Ectodermal cell (in vitro differentiated cells): Measurements from ENCODE around the gene AOAH.
"Not testable (repeated sequence)": the region's sequence is repeated elsewhere in the genome, so short reads cannot be mapped to it uniquely, and the experiment has no call there.

Source experiments
- H3K27ac ChIP-seq: 2 replicates; pipeline ENCODE4 v1.7.0; 2013; ENCODE audit warnings: mild to moderate bottlenecking, low read depth, low read length; ENCODE audit not compliant: insufficient read depth, poor library complexity, severe bottlenecking
- H3K27me3 ChIP-seq: 2 replicates; pipeline ENCODE4 v1.7.0; 2013; ENCODE audit warnings: mild to moderate bottlenecking, low read length; ENCODE audit not compliant: insufficient read depth, control insufficient read depth, poor library complexity, severe bottlenecking
- H3K36me3 ChIP-seq: one replicate; pipeline ENCODE4 v1.7.0; 2013; ENCODE audit warnings: low read length; ENCODE audit not compliant: control insufficient read depth, insufficient read depth
- H3K4me1 ChIP-seq: one replicate; pipeline ENCODE4 v1.7.0; 2013; ENCODE audit warnings: low read length; ENCODE audit not compliant: control insufficient read depth, insufficient read depth
- H3K4me3 ChIP-seq: 2 replicates; pipeline ENCODE4 v1.7.0; 2013; ENCODE audit warnings: low read depth, low read length, control low read depth; ENCODE audit not compliant: insufficient read depth
- H3K9me3 ChIP-seq: 2 replicates; pipeline ENCODE4 v1.7.0; 2013; ENCODE audit warnings: mild to moderate bottlenecking, low read length, moderate library complexity; ENCODE audit not compliant: control insufficient read depth
- WGBS, 2 experiments: methylation state at CpG; one replicate each; pipeline ENCODE4 v1.1.7; 2013; ENCODE audit warnings: missing lambda C conversion rate in 2 of 2; 5-methylcytosine and 5-hydroxymethylcytosine counted together

AOAH gene

GRCh38 chr7:36504216-36504615, 220.1 kb downstream of the AOAH start:
- not testable (repeated sequence) for H3K36me3 ChIP-seq, H3K27me3 ChIP-seq, H3K4me3 ChIP-seq, H3K9me3 ChIP-seq, H3K4me1 ChIP-seq, H3K27ac ChIP-seq
- WGBS, 2 experiments = 96 to 97% methylated on average over 17 of the region's 17 CpGs

GRCh38 chr7:36497775-36498174, 226.5 kb downstream of the AOAH start:
- WGBS, 2 experiments = 74 to 88% methylated on average over 4 of the region's 4 CpGs
- no peaks in the 10 kb centered on the region for H3K27me3 ChIP-seq
- no peaks in the 10 kb centered on the region for H3K9me3 ChIP-seq

GRCh38 chr7:36497176-36497575, 227.1 kb downstream of the AOAH start:
- H3K27ac ChIP-seq, H3K36me3 ChIP-seq, H3K9me3 ChIP-seq, H3K4me3 ChIP-seq, H3K27me3 ChIP-seq, H3K4me1 ChIP-seq: not testable (repeated sequence)
- WGBS, 2 experiments = 80 to 88% methylated on average over 6 of the region's 6 CpGs

More at GRCh38 chr7:36497775-36498174, 226.5 kb downstream of the AOAH start:
- Histone ChIP-seq H3K36me3 (no peaks in the 10 kb centered on the region), H3K4me3 (no peak overlapping the region), H3K27ac (no peak overlapping the region), H3K4me1 (no peaks in the 10 kb centered on the region)

DNA sequence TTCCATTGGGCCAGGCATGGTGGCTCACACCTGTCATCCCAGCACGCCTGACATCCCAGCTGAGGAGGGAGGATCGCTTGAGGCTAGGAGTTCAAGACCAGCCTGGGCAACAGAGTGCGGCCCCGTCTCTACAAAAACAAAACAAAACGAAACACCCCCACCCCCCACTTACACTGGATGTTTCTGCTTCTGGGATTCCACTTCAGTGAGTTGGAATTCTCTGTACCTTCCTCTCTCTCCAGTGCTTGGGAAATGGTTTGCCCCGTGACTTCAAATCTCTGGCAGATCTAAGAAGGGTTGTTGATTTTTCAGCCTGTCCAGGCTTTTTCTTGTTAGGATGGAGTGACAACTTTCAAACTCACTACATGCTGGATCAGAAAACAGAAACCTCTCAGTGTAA, 227.7 kb downstream of the AOAH start:
- Histone ChIP-seq H3K36me3 (no peaks in the 10 kb centered on the region), H3K27me3 (no peaks in the 10 kb centered on the region), H3K27ac (no peak overlapping the region), H3K9me3 (no peaks in the 10 kb centered on the region), H3K4me1 (no peaks in the 10 kb centered on the region), H3K4me3 (no peak overlapping the region)
- WGBS, 2 experiments = 92 to 93% methylated on average over 6 of the region's 6 CpGs

DNA sequence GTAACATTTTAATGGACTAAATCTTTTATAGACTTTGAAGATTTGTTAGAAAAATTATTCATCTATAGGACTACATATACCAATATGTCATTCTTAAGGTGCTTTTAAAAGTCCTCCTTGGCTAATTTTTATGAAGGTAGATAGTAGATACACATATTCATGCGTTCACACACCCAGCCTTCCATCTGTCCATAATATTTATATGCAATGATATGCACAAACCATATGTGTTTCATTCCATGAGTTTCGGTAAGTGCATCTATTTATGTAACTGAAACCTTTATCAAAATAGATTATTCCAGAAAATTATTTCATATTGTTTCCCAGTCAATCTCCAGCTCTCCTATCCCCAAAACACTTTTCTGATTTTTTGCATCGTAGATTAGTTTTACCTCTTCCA, 233.0 kb downstream of the AOAH start:
- Histone ChIP-seq H3K36me3 (no peaks in the 10 kb centered on the region), H3K9me3 (no peaks in the 10 kb centered on the region), H3K4me3 (no peak overlapping the region), H3K27ac (no peak overlapping the region), H3K27me3 (no peaks in the 10 kb centered on the region), H3K4me1 (no peaks in the 10 kb centered on the region)
- 93 to 100% methylated on average over 1 to 2 of the region's 3 CpGs for WGBS, 2 experiments

GRCh38 chr7:36490419-36490830, 233.9 kb downstream of the AOAH start:
- Histone ChIP-seq H3K27ac (no peak overlapping the region), H3K4me3 (no peak overlapping the region), H3K36me3 (no peaks in the 10 kb centered on the region), H3K4me1 (no peaks in the 10 kb centered on the region), H3K27me3 (no peaks in the 10 kb centered on the region), H3K9me3 (no peaks in the 10 kb centered on the region)
- 88 to 95% methylated on average over 3 of the region's 3 CpGs for WGBS, 2 experiments

DNA sequence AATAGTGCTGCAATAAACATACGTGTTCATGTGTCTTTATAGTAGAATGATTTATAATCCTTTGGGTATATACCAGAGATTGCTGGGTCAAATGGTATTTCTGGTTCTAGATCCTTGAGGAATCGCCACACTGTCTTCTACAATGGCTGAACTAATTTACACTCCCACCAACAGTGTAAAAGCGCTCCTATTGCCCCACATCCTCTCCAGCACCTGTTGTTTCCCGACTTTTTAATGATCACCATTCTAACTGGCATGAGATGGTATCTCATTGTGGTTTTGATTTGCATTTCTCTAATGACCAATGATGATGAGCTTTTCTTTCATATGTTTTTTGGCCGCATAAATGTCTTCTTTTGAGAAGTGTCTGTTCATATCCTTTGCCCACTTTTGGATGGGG, 235.6 kb downstream of the AOAH start:
- WGBS, 2 experiments = 91 to 95% methylated on average over 5 of the region's 5 CpGs
- not testable (repeated sequence) for H3K4me1 ChIP-seq, H3K36me3 ChIP-seq, H3K27ac ChIP-seq, H3K27me3 ChIP-seq, H3K4me3 ChIP-seq, H3K9me3 ChIP-seq

- Histone ChIP-seq H3K4me1 (no peaks in the 10 kb centered on the region), H3K27me3 (no peaks in the 10 kb centered on the region), H3K27ac (no peak overlapping the region), H3K36me3 (no peaks in the 10 kb centered on the region), H3K4me3 (no peak overlapping the region), H3K9me3 (no peaks in the 10 kb centered on the region)
- 64 to 73% methylated on average over 3 of the region's 4 CpGs for WGBS, 2 experiments
Observed at GRCh38 chr7:36487756-36488336, 236.4 kb downstream of the AOAH start.

GRCh38 chr7:36486336-36486735, 238.0 kb downstream of the AOAH start:
- 94 to 96% methylated on average over 2 of the region's 4 CpGs for WGBS, 2 experiments
- no peaks in the 10 kb centered on the region for H3K27me3 ChIP-seq
- no peaks in the 10 kb centered on the region for H3K4me1 ChIP-seq
- no peak overlapping the region for H3K27ac ChIP-seq
- no peaks in the 10 kb centered on the region for H3K36me3 ChIP-seq
- H3K9me3 ChIP-seq = no peaks in the 10 kb centered on the region
- H3K4me3 ChIP-seq = no peak overlapping the region

DNA sequence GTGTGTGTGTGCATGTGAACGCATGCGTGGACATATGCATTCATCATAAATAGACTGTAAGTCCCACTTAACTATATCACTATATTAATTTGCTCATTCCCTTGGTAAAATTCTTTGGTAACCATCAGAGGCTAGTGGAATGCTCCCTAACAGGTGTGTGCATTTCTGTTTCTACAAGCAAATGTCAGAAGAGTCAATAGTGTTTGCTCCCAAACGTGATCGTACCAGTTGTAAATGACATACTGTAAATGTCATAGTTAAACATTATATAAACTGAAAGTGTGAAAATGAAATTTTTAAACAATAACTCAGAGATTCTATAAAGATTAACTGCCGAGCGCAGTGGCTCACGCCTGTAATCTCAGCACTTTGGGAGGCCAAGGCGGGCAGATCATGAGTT, 240.0 kb downstream of the AOAH start:
- Histone ChIP-seq H3K4me3 (no peak overlapping the region), H3K27ac (no peak overlapping the region), H3K36me3 (no peaks in the 10 kb centered on the region), H3K4me1 (no peaks in the 10 kb centered on the region), H3K9me3 (no peaks in the 10 kb centered on the region), H3K27me3 (no peaks in the 10 kb centered on the region)
- 83 to 91% methylated on average over 6 of the region's 8 CpGs for WGBS, 2 experiments

DNA sequence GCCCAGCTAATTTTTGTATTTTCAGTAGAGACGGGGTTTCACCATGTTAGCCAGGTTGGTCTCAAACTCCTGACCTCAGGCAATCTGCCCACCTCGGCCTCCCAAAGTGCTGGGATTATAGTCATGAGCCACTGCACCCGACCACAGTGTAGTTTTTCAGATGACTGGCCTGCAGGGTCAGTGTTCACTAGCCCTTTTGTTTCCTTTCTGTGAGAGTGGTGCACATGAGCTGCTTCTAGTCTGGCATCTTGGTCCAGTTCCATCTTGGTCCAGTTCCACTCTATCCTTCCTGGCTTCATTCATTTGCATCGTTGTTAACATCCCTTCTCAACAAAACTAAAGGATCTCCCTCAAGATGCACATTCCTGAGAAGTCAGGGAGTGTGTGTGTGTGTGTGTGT, 240.4 kb downstream of the AOAH start:
- H3K4me3 ChIP-seq, H3K9me3 ChIP-seq, H3K36me3 ChIP-seq, H3K4me1 ChIP-seq, H3K27me3 ChIP-seq, H3K27ac ChIP-seq: not testable (repeated sequence)
- WGBS, 2 experiments = 92 to 93% methylated on average over 3 to 4 of the region's 4 CpGs
